Trophoblast cell (in vitro differentiated cells and primary cell): Measurements from ENCODE around the gene SYNPO2.

Experiments
- DNase-seq, 2 donors: peaks; one replicate each; pipeline ENCODE4 v3.0.0-alpha.2; 2016
- H2AFZ ChIP-seq: 2 replicates; pipeline ENCODE4 v1.6.1; 2013; ENCODE audit warnings: low read length, moderate library complexity, mild to moderate bottlenecking; ENCODE audit not compliant: insufficient read depth, poor library complexity
- H2AK5ac ChIP-seq: 2 replicates; pipeline ENCODE4 v1.6.1; 2013; ENCODE audit warnings: mild to moderate bottlenecking, low read length
- H2BK120ac ChIP-seq: 2 replicates; pipeline ENCODE4 v1.6.1; 2013; ENCODE audit warnings: low read length, mild to moderate bottlenecking, moderate library complexity; ENCODE audit not compliant: insufficient read depth, poor library complexity
- H2BK12ac ChIP-seq: 2 replicates; pipeline ENCODE4 v1.6.1; 2013; ENCODE audit warnings: mild to moderate bottlenecking, low read length, moderate library complexity
- H2BK5ac ChIP-seq: 2 replicates; pipeline ENCODE4 v1.6.1; 2013; ENCODE audit warnings: low read length, low read depth, moderate library complexity, mild to moderate bottlenecking; ENCODE audit not compliant: poor library complexity
- H3K14ac ChIP-seq: 2 replicates; pipeline ENCODE4 v1.6.1; 2013; ENCODE audit warnings: mild to moderate bottlenecking, low read length
- H3K18ac ChIP-seq: 2 replicates; pipeline ENCODE4 v1.6.1; 2013; ENCODE audit warnings: mild to moderate bottlenecking, low read length
- H3K23ac ChIP-seq: 2 replicates; pipeline ENCODE4 v1.6.1; 2013; ENCODE audit warnings: low read length
- H3K27ac ChIP-seq: 2 replicates; pipeline ENCODE4 v1.5.1; 2013; ENCODE audit warnings: low read depth, mild to moderate bottlenecking, inconsistent platforms, low read length, moderate library complexity
- H3K27me3 ChIP-seq: 2 replicates; pipeline ENCODE4 v1.6.1; 2013; ENCODE audit warnings: inconsistent platforms, mild to moderate bottlenecking, low read length, moderate library complexity; ENCODE audit not compliant: insufficient read depth
- H3K36me3 ChIP-seq, 2 experiments: 1 replicate in 1 of 2; 2 replicates in 1 of 2; pipeline ENCODE4 v1.6.1; 2013; ENCODE audit warnings: low read length in 2 of 2, mild to moderate bottlenecking in 2 of 2, moderate library complexity in 1 of 2; ENCODE audit not compliant: insufficient read depth in 2 of 2, control insufficient read depth in 1 of 2
- H3K4ac ChIP-seq: 2 replicates; pipeline ENCODE4 v1.6.1; 2013; ENCODE audit warnings: low read depth, mild to moderate bottlenecking, low read length, moderate library complexity
- H3K4me1 ChIP-seq, 2 experiments: 1 replicate in 1 of 2; 2 replicates in 1 of 2; pipeline ENCODE4 v1.6.1; 2013; ENCODE audit warnings: low read length in 2 of 2, mild to moderate bottlenecking in 2 of 2, moderate library complexity in 1 of 2; ENCODE audit not compliant: insufficient read depth in 2 of 2, control insufficient read depth in 1 of 2
- H3K4me2 ChIP-seq: 2 replicates; pipeline ENCODE4 v1.6.1; 2013; ENCODE audit warnings: inconsistent platforms, mild to moderate bottlenecking, low read length, moderate library complexity
- H3K4me3 ChIP-seq: 2 replicates; pipeline ENCODE4 v1.5.1; 2013; ENCODE audit warnings: mild to moderate bottlenecking, low read depth, low read length, inconsistent platforms
- H3K79me1 ChIP-seq: one replicate; pipeline ENCODE4 v1.6.1; 2013; ENCODE audit warnings: low read length
- H3K79me2 ChIP-seq: 2 replicates; pipeline ENCODE4 v1.6.1; 2013; ENCODE audit warnings: low read length, mild to moderate bottlenecking; ENCODE audit not compliant: control insufficient read depth, insufficient read depth, poor library complexity
- H3K9ac ChIP-seq: 2 replicates; pipeline ENCODE4 v1.6.1; 2013; ENCODE audit warnings: mild to moderate bottlenecking, low read length
- H3K9me3 ChIP-seq: 2 replicates; pipeline ENCODE4 v1.6.1; 2013; ENCODE audit warnings: low read depth, mild to moderate bottlenecking, control low read depth, inconsistent platforms, low read length; ENCODE audit not compliant: insufficient read depth
- H4K12ac ChIP-seq: 2 replicates; pipeline ENCODE4 v1.6.1; 2013; ENCODE audit warnings: low read depth, mild to moderate bottlenecking, low read length, moderate library complexity
- H4K8ac ChIP-seq: 2 replicates; pipeline ENCODE4 v1.6.1; 2013; ENCODE audit warnings: low read depth, mild to moderate bottlenecking, low read length, moderate library complexity
- H4K91ac ChIP-seq: one replicate; pipeline ENCODE4 v1.6.1; 2013; ENCODE audit warnings: low read depth, mild to moderate bottlenecking, low read length, moderate library complexity
- WGBS: extraction: QIAGEN DNeasy Blood & Tissue Kit; methylation state at CpG from one replicate; pipeline ENCODE4 v1.1.7; 2013; ENCODE audit warnings: missing lambda C conversion rate; ENCODE audit not compliant: insufficient read length, insufficient coverage; ENCODE audit errors: extremely low coverage; 5-methylcytosine and 5-hydroxymethylcytosine counted together

Gene SYNPO2

DNA sequence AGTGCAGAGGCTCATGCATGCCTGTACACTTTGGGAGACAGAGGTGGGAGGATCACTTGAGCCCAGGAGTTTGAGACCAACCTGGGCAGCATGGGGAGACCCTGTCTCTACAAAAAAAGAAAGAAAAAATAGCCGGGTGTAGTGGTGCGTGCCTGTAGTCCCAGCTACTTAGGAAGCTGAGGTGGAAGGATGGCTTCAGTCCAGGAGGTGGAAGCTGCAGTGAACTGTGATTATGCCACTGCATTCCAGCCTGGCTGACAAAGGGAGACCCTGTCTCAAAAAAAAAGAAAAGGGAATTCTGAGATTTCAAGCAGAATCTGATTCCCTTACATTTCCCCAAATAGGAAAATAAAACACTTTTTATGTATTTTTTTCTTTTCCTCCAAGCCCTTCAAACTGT, 83.5 kb downstream of the SYNPO2 start:
- Histone ChIP-seq H2BK12ac (no peak overlapping the region), H3K14ac (no peak overlapping the region), H4K91ac (no peak overlapping the region), H3K23ac (no peak overlapping the region), H3K4ac (no peak overlapping the region), H2BK120ac (no peak overlapping the region), H3K9me3 (no peaks in the 10 kb centered on the region), H3K4me1 (peaks cover 3% of the 10 kb centered on the region in 2 experiments), H3K4me2 (no peak overlapping the region), H4K12ac (no peak overlapping the region), H2AFZ (no peak overlapping the region), H3K4me3 (no peak overlapping the region), H3K27ac (no peak overlapping the region), H3K27me3 (no peaks in the 10 kb centered on the region), H2BK5ac (no peak overlapping the region), H3K9ac (no peak overlapping the region), H3K79me2 (peaks cover 2% of the 10 kb centered on the region), H4K8ac (no peak overlapping the region), H3K18ac (no peak overlapping the region), H2AK5ac (no peak overlapping the region), H3K79me1 (peaks cover 5% of the 10 kb centered on the region), H3K36me3 (no peaks in the 10 kb centered on the region)
- no CpG with 5 or more reads among the region's 2 CpGs for WGBS
- no peak for DNase-seq

GRCh38 chr4:118973295-118973694, 84.6 kb downstream of the SYNPO2 start:
- no peak overlapping the region for H3K23ac ChIP-seq
- no peak overlapping the region for H3K14ac ChIP-seq
- no peak overlapping the region for H4K8ac ChIP-seq
- H3K18ac ChIP-seq = no peak overlapping the region
- H3K9ac ChIP-seq = no peak overlapping the region
- H2BK12ac ChIP-seq = no peak overlapping the region
- no peaks in the 10 kb centered on the region for H3K79me2 ChIP-seq
- no peak overlapping the region for H3K4ac ChIP-seq
- no peak overlapping the region for H4K91ac ChIP-seq
- no peak overlapping the region for H2BK5ac ChIP-seq
- no peak overlapping the region for H2AFZ ChIP-seq
- H3K36me3 ChIP-seq = no peaks in the 10 kb centered on the region
- no peak overlapping the region for H3K4me3 ChIP-seq
- no peak for DNase-seq
- H3K27ac ChIP-seq = no peak overlapping the region
- H3K27me3 ChIP-seq = no peaks in the 10 kb centered on the region
- H4K12ac ChIP-seq = no peak overlapping the region
- H3K9me3 ChIP-seq = no peaks in the 10 kb centered on the region
- no peaks in the 10 kb centered on the region for H3K4me1 ChIP-seq
- no peak overlapping the region for H3K4me2 ChIP-seq
- H2BK120ac ChIP-seq = no peak overlapping the region
- no CpG with 5 or more reads among the region's 6 CpGs for WGBS
- peaks cover 2% of the 10 kb centered on the region for H3K79me1 ChIP-seq
- H2AK5ac ChIP-seq = no peak overlapping the region

DNA sequence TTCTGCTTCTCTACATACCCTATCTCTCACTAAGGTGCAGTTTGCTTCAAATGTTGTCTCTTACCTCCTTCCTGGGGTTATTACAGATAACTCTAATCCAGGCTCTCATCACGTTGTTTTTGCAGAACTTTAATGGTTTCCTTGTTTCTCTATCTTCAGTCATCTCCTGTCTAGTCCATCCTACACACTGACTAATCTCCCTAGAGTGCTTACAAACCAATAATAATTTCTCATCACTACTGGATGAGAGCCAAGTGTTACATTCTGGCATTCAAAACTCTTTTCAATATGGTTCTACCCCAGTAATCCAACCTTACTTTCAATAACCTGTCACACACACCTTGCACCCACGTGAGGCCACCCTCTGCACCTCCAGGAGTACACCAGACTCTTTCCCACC, 86.1 kb downstream of the SYNPO2 start:
- no peak for DNase-seq
- Histone ChIP-seq H2BK5ac (no peak overlapping the region), H2BK12ac (no peak overlapping the region), H4K8ac (no peak overlapping the region), H3K4me1 (no peaks in the 10 kb centered on the region), H3K18ac (no peak overlapping the region), H3K27me3 (no peaks in the 10 kb centered on the region), H4K12ac (no peak overlapping the region), H3K4me2 (no peak overlapping the region), H3K36me3 (no peaks in the 10 kb centered on the region), H3K14ac (no peak overlapping the region), H3K27ac (no peak overlapping the region), H4K91ac (no peak overlapping the region), H2AK5ac (no peak overlapping the region), H3K79me2 (no peaks in the 10 kb centered on the region), H2BK120ac (no peak overlapping the region), H3K9me3 (no peaks in the 10 kb centered on the region), H3K79me1 (no peaks in the 10 kb centered on the region), H2AFZ (no peak overlapping the region), H3K4me3 (no peak overlapping the region), H3K9ac (no peak overlapping the region), H3K4ac (no peak overlapping the region), H3K23ac (no peak overlapping the region)
- WGBS = no CpG with 5 or more reads among the region's 2 CpGs

DNA sequence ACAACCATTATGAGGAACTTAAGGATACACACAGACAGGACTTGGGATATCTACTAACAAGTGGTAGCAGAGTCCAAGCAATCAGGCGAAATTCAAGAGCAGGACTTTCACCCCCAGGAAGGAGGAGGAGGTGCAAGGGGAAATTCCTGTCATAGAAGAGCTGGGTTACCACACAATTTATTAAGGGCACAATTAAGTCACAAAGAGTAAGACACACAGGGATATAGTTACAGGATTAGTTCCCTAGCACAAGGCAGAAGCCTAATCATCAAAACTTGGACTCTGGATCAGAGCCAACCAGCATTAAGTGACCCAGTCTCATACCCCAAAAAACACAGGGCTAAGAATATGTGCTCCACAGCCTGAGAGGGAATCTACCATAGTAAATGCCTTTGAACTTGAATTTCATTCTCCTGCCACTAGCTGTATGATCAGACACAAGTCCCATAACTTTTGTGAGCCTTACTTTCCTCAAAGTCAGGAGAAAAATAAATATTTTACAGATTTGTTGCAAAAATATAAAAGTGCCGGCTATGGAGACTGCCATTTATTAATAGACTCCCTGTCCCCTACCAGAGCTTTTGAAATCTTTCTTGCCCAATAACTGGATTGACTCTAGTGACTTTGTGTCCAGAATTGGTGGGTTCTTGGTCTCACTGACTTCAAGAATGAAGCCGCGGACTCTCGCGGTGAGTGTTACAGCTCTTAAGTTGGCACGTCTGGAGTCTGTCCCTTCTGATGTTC, 87.0 kb downstream of the SYNPO2 start:
- Histone ChIP-seq H3K18ac (no peak overlapping the region), H3K79me2 (no peaks in the 10 kb centered on the region), H3K36me3 (no peaks in the 10 kb centered on the region), H4K91ac (no peak overlapping the region), H3K9ac (no peak overlapping the region), H3K4me2 (no peak overlapping the region), H2AK5ac (no peak overlapping the region), H2BK5ac (no peak overlapping the region), H3K9me3 (no peaks in the 10 kb centered on the region), H4K12ac (no peak overlapping the region), H3K27ac (no peak overlapping the region), H2BK120ac (no peak overlapping the region), H4K8ac (no peak overlapping the region), H3K4ac (no peak overlapping the region), H2AFZ (no peak overlapping the region), H3K79me1 (no peaks in the 10 kb centered on the region), H3K4me1 (no peaks in the 10 kb centered on the region), H3K14ac (no peak overlapping the region), H2BK12ac (no peak overlapping the region), H3K27me3 (no peaks in the 10 kb centered on the region), H3K23ac (no peak overlapping the region), H3K4me3 (no peak overlapping the region)
- no peak for DNase-seq
- WGBS = no CpG with 5 or more reads among the region's 7 CpGs
